ENCODE data around the gene FCGR3A.
"Not testable (repeated sequence)": the region's sequence is repeated elsewhere in the genome, so short reads cannot be mapped to it uniquely, and the experiment has no call there.

Gene FCGR3A

DNA sequence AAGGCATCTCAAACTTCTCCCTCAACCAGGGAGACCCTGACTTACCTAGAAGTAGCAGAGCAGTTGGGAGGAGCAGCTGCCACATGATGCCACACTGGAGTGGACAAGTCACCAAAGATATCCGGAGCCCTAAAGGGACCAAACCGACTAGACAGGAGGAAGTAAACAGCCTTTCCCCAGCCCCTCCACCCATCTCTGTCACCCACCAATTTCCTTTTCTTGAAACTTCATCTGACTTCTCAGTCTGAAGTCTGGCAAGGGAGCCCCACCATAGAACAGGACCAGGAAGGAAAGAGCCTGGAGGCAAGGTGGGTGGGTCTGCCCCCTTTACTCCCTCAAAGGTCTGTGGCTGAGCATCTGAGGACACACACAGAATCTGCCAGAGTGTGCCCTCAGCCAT is at the start of gene FCGR3A:
FCGR3A (minus strand) TSS at position 167 of the 400 bp plus-strand sequence; CDS start at position 85, 82 bp downstream.
- in situ Hi-C loops (cut with HindIII; ENCODE audit: low sequenced_read_pairs) = no loop called here

DNA sequence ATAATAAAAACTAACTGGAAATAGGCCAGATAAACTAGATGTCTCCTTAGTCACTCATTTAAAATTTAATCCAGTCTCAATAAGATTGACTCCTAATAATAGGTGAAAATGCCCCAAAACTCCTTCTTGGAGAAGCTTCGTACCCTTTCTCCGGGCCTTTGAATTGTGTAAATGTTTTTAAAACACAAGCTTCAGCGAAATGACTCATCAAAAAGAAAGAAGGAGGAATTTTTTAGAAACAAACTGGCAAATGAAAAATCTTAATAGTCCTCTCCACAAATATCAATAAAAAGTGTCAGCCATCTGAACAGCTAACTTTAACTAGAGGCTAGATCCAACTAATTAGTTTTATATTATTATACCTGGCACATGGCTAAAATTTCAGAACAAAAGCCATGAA is 47.5 kb upstream of the FCGR3A start:
- in situ Hi-C loops (cut with HindIII; ENCODE audit: low sequenced_read_pairs) = not testable (repeated sequence)

GRCh38 chr1:161595583-161595982 is 46.0 kb upstream of the FCGR3A start:
- in situ Hi-C loops (cut with HindIII; ENCODE audit: low sequenced_read_pairs) = not testable (repeated sequence)

- in situ Hi-C loops (cut with HindIII; ENCODE audit: low sequenced_read_pairs) = not testable (repeated sequence)
Measured at GRCh38 chr1:161595173-161595572, 45.6 kb upstream of the FCGR3A start.

DNA sequence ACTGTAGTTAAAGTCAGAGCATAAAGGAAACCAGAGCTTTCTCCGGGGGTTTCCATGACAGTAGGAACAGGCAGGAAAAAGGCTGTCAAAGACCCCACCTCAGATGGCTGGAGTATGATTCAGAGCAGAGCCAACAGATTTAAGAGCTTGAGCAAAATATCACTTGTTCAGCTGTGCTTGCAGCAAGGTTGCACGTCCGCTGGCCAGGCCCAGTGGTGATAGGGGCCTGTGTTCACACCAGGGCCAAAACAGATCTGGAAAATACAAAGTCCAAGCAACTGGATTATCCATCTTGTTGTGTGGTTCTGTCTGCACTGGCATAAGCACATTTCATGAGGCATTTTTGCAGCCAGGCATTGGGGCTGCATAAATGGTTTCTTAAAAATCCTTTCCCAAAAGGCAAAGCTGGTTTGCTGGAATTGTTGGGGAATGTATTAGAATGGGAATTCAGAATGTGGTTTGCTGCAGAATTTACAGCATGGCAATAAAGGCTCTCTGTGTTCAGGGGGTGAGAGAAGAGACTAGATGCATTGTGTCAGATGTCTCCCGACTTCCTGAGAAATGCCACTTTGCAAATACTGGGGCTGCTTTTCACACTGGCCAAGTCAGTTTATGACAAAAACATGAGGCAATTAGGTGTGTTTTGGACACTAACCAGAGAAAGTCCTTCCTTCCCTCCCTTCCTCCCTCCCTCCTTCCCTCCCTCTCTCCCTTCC is 44.8 kb upstream of the FCGR3A start:
- in situ Hi-C loops (cut with HindIII; ENCODE audit: low sequenced_read_pairs) = not testable (repeated sequence)

GRCh38 chr1:161593092-161593755 is 43.6 kb upstream of the FCGR3A start:
- in situ Hi-C loops (cut with HindIII; ENCODE audit: low sequenced_read_pairs) = not testable (repeated sequence)

DNA sequence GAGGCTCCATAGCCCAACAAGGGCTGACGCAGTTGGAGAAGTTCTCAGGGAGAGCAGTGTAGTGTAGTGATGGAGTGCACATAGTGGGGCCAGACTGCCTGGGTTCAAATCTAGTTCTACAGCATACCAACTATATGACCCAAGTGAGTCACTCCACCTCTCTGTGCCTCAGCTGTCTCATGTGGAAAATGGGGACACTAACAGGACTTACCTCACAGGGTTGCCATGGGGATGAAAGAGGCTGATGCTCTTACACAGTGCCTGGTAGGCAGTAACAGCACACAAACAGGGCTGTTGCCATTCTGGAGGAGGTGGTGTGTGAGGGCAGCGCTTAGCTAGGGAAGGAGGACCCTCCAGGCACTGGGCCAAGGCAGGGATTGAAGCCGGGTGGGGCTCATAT is 43.0 kb upstream of the FCGR3A start:
- in situ Hi-C loops (cut with HindIII; ENCODE audit: low sequenced_read_pairs) = not testable (repeated sequence)

DNA sequence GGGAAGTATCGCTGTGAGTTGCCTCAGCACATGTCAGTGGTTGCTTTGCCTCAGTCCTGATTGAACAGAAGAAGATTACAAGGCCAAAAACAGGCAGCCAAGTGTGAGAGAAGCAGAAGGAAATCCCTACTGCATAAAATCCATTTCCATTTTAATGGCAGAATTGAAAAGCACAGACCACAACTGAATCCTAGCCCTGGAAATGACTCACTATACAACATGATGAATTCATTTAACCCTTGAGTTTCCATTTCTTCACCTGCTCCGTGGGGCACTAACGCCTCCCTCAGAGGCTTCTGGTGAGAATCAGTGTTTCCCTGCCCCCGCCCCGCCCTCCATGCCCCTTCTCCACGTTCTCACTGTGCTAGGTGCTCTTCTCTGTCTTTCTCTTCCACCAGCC is 40.3 kb upstream of the FCGR3A start:
- in situ Hi-C loops (cut with HindIII; ENCODE audit: low sequenced_read_pairs) = not testable (repeated sequence)

GRCh38 chr1:161589365-161589764 is 39.7 kb upstream of the FCGR3A start:
- in situ Hi-C loops (cut with HindIII; ENCODE audit: low sequenced_read_pairs) = not testable (repeated sequence)

- in situ Hi-C loops (cut with HindIII; ENCODE audit: low sequenced_read_pairs) = not testable (repeated sequence)
Measured at GRCh38 chr1:161588596-161588995, 39.0 kb upstream of the FCGR3A start.

- in situ Hi-C loops (cut with HindIII; ENCODE audit: low sequenced_read_pairs) = not testable (repeated sequence)
Measured at GRCh38 chr1:161582882-161583281, 33.3 kb upstream of the FCGR3A start.

GRCh38 chr1:161580879-161581537 is 31.4 kb upstream of the FCGR3A start:
- in situ Hi-C loops (cut with HindIII; ENCODE audit: low sequenced_read_pairs) = not testable (repeated sequence)

DNA sequence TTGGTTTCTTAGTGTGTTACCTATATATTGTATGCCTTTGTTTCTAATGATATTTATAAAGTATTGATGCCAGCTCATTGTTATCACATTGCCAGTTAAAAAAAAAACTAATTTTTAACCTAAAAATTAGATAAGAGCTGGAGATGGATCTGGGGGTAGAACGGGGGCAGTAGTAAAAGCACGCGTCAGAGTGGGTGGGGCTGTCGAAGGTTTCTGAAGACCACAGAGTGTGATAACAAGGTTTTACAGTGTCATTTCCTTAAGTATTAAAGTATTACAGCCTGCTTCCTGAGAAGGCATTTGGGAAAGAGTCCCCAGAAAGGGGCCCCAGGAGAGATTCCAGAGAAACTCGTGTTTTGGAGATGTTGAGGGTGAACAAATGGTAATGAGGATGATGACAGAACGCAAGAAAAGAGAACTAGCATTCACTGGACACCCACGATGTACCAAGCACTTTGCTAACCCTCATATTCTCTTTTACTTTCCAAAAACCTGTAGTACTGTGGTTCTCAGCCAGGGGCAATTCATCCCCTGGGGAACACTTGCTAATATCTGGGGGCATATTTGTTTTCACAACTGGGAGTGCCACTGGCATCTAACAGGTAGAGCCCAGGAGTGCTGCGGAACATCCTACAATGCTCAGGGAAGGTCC is 30.4 kb upstream of the FCGR3A start:
- in situ Hi-C loops (cut with HindIII; ENCODE audit: low sequenced_read_pairs) = not testable (repeated sequence)

DNA sequence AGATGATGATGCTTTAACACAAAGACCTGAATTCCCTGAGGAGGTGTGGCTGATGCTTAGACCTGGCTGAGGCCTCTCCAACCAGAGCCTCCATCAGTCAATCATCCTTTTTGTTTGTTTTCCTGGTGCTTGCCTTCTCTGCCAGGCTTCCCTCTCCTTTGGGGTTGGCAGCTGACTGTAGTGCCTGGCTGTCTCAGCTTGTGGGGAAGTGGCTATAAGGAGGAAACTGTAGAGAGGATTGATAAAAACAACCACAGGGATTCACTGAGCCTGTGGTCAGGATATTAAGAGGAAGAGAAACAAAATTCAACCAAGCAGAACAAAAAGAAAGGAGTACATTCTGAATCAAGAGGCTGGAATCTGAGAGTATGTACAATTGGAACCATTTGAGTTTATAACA is 27.1 kb upstream of the FCGR3A start:
- in situ Hi-C loops (cut with HindIII; ENCODE audit: low sequenced_read_pairs) = not testable (repeated sequence)

GRCh38 chr1:161571703-161572102 is 22.1 kb upstream of the FCGR3A start:
- in situ Hi-C loops (cut with HindIII; ENCODE audit: low sequenced_read_pairs) = not testable (repeated sequence)

DNA sequence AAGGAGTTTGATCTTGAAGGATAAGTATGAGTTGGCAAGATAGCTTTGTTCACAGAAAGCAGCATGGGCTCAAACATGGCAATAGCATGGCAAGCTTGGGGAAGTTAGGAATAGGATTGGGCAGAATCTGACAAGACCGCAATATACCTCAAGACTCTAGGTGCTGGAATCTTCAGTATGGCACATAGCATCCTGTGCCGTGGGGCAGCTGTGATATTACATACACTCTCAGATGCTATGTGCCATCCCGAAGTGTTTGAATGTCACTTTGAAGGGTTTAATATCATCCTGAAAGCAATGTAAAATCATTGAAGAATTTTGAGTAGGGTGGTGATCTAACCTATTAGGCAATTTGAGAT is 17.0 kb upstream of the FCGR3A start:
- in situ Hi-C loops (cut with HindIII; ENCODE audit: low sequenced_read_pairs) = not testable (repeated sequence)

GRCh38 chr1:161563522-161563921 is 13.9 kb upstream of the FCGR3A start:
- in situ Hi-C loops (cut with HindIII; ENCODE audit: low sequenced_read_pairs) = not testable (repeated sequence)

DNA sequence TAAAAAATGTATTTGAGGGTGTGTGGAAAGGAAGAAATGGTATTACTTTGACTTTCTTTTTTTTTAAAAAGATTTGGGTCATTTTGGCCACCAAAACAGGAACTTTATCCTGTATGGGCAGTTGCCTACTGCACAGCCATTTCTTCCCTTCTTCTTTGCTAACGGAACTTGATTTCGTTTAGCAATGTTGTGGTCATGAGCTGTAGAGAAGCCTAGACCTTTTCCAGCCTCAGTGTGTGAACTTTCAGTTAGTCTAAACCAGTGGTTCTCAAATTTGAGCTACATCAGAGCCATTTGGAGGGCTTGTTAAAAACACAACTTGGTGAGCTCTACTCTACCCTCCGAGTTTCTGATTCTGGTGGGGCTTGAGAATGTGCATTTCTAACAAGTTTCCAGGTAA is 12.8 kb upstream of the FCGR3A start:
- in situ Hi-C loops (cut with HindIII; ENCODE audit: low sequenced_read_pairs) = not testable (repeated sequence)

DNA sequence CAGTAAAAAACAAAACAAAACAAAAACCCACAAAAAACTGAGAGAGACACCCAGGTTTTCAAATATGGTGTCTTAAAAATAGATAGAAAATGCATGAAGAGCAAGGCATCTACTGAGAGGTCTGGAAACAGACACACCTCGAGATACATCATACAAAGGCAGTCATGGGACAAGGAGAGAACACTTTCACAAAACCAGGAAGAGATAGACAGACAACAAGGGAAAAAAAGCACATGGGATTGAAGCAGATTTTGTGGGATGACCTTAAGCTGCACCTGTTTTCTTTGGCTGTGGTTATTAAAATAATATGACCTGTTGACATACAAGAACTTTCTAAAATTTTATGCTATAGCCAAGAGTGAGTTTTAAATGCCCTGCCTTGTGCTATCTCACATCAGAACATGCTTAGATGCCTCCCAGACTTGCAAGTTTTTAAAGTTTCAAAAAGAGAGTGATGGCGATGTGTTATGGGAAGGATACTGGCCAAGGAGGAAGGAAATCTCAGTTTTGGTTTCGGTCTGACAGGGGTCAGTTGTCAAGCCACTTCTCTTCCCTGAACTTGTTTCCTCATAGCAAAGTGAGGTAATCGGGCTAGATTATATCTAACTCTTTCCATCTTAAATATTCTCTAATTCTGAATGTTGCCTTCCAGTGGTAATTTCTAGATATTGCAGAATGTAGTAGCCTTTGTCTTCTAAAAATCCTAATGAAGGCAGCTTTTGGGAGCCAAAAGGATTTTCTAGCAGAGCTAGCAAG is 11.5 kb upstream of the FCGR3A start:
- in situ Hi-C loops (cut with HindIII; ENCODE audit: low sequenced_read_pairs) = not testable (repeated sequence)

DNA sequence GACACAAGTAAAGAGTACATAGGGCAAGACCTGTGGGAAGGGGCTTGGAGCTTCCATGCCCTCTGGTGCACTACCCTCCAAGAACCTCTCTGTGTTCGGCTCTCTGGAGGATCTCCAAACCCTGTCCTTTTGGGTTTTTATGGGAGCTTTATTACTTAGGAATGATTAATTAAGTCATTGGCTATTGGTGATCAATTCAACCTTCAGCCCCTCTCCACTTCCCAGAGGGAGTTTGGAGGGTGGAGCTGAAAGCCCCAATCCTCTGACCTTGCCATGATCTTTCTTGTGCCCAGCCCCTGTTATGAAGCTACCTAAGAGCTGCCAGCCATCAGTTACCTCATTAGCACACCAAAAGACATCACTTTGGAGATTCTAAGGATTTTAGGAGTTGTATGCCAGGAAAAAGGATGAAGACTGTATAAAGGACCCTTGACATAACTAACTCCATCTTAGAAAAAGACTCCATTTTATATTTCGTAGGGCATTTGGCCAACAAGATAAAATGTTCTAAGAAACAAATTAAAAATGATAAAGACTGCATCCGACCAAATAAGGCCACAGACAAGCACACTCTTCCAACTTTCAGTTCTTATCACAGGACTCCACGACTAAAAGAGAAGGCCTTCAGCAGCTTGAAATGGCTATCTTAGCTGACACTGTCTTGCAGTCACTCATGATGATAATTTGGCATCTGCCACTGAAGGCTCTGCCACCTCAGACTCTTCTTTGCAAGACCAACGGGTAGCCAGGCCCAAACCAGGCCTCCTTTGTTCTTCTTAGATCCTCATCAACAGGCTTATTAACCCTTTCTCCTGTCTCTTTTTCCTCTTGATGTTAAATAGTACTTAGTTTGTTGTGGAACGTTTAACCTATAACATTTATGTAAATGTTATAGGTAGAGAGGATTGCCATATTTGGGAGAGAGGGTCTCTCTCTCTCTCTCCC is 8.2 kb upstream of the FCGR3A start:
- in situ Hi-C loops (cut with HindIII; ENCODE audit: low sequenced_read_pairs) = not testable (repeated sequence)

All from endothelial cell of hepatic sinusoid (primary cell).